Measurements from ENCODE around the gene KRT24.
"Not testable (repeated sequence)": the region's sequence is repeated elsewhere in the genome, so short reads cannot be mapped to it uniquely, and the experiment has no call there.

DNA sequence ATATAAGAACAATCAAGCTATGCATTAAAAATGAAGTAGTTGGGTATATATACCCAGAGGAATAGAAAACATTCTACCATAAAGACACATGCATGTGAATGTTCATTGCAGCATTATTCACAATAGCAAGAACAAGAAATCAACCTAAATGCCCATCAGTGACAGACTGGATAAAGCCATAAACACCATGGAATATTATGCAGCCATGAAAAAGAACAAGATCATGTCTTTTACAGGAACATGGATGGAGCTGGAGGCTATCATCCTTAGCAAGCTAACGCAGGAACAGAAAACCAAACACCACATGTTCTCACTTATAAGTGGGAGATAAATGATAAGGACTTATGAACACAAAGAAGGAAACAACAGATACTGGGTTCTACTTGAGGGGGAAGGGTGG is 45.1 kb upstream of the KRT24 start:
- TF ChIP-seq, protein P1, sequence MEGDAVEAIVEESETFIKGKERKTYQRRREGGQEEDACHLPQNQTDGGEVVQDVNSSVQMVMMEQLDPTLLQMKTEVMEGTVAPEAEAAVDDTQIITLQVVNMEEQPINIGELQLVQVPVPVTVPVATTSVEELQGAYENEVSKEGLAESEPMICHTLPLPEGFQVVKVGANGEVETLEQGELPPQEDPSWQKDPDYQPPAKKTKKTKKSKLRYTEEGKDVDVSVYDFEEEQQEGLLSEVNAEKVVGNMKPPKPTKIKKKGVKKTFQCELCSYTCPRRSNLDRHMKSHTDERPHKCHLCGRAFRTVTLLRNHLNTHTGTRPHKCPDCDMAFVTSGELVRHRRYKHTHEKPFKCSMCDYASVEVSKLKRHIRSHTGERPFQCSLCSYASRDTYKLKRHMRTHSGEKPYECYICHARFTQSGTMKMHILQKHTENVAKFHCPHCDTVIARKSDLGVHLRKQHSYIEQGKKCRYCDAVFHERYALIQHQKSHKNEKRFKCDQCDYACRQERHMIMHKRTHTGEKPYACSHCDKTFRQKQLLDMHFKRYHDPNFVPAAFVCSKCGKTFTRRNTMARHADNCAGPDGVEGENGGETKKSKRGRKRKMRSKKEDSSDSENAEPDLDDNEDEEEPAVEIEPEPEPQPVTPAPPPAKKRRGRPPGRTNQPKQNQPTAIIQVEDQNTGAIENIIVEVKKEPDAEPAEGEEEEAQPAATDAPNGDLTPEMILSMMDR (IDR thresholded peaks at IDR 0.05; ENCODE audit: extremely low read depth in 1 of 2, insufficient read depth in 1 of 2, low read depth in 1 of 2, low read length in 2 of 2), result not testable (repeated sequence)
- TF ChIP-seq POLR2A (IDR thresholded peaks at IDR 0.05; ENCODE audit: low read depth, low read length); EZH2 (IDR thresholded peaks at IDR 0.05; ENCODE audit: borderline replicate concordance, low read depth, low read length, severe bottlenecking); POLR2AphosphoS5 (IDR thresholded peaks at IDR 0.05; ENCODE audit: insufficient read depth, low read depth, low read length); GATA2 (IDR thresholded peaks at IDR 0.05; ENCODE audit: insufficient read depth, insufficient read length, low read depth, low read length): not testable (repeated sequence)
- TF ChIP-seq, protein P2, sequence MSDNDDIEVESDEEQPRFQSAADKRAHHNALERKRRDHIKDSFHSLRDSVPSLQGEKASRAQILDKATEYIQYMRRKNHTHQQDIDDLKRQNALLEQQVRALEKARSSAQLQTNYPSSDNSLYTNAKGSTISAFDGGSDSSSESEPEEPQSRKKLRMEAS (IDR thresholded peaks at IDR 0.05; ENCODE audit: insufficient read depth, insufficient read length), result not testable (repeated sequence)

Data from endothelial cell of umbilical vein (primary cell).